T-helper 2 cell (primary cell): ENCODE measurements around the gene ALG11.
"Not testable (repeated sequence)": the region's sequence is repeated elsewhere in the genome, so short reads cannot be mapped to it uniquely, and the experiment has no call there.

Experiments used
- DNase-seq, 5 experiments: peaks; one replicate each; pipeline versions ENCODE4 v3.0.0 to v3.0.0-alpha.2; 2012 to 2022

The ALG11 gene

GRCh38 chr13:52029569-52029968 is 17.4 kb downstream of the ALG11 start:
- DNase-seq: no peak

- not testable (repeated sequence) for DNase-seq
Measured at GRCh38 chr13:52030401-52030800, 18.2 kb downstream of the ALG11 start.

- DNase-seq: no peak
Measured at GRCh38 chr13:52033039-52033438, 20.8 kb downstream of the ALG11 start.

- no peak for DNase-seq
Measured at GRCh38 chr13:52034616-52035226, 22.5 kb downstream of the ALG11 start.

GRCh38 chr13:52036037-52036436 is 23.8 kb downstream of the ALG11 start:
- DNase-seq: no peak

GRCh38 chr13:52043675-52044074 is 31.5 kb downstream of the ALG11 start:
- no peak for DNase-seq

GRCh38 chr13:52047463-52047862 is 35.3 kb downstream of the ALG11 start:
- no peak for DNase-seq

- DNase-seq: no peak
Measured at GRCh38 chr13:52048516-52048915, 36.3 kb downstream of the ALG11 start.

GRCh38 chr13:52051400-52051799 is 39.2 kb downstream of the ALG11 start:
- no peak for DNase-seq

- DNase-seq: no peak
Measured at GRCh38 chr13:52053460-52053859, 41.3 kb downstream of the ALG11 start.

- not testable (repeated sequence) for DNase-seq
Measured at GRCh38 chr13:52061064-52061463, 48.9 kb downstream of the ALG11 start.

- DNase-seq: no peak
Measured at GRCh38 chr13:52061587-52061986, 49.4 kb downstream of the ALG11 start.

- no peak for DNase-seq
Measured at GRCh38 chr13:52067237-52067636, 55.0 kb downstream of the ALG11 start.

GRCh38 chr13:52070929-52071523 is 58.8 kb downstream of the ALG11 start:
- DNase-seq: peak in 1 of 5 experiments; percentile 47
